ENCODE data around the gene ADCY10.

DNA sequence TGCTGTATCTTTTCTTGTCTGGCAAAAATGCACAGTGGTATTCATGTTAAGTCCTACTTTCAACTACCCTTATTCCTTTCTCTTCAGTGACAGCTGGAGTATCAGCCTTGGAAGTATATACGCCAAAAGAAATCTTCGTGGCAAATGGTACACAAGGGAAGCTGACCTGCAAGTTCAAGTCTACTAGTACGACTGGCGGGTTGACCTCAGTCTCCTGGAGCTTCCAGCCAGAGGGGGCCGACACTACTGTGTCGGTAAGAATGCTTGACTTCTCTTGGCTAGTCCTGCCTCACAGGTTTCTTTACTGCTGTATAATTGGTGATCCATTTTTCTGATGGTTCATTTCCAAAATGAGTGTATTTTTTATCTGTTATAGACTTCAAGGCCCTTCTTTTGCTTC, 148.4 kb downstream of the ADCY10 start:
- TF ChIP-seq, protein P1, sequence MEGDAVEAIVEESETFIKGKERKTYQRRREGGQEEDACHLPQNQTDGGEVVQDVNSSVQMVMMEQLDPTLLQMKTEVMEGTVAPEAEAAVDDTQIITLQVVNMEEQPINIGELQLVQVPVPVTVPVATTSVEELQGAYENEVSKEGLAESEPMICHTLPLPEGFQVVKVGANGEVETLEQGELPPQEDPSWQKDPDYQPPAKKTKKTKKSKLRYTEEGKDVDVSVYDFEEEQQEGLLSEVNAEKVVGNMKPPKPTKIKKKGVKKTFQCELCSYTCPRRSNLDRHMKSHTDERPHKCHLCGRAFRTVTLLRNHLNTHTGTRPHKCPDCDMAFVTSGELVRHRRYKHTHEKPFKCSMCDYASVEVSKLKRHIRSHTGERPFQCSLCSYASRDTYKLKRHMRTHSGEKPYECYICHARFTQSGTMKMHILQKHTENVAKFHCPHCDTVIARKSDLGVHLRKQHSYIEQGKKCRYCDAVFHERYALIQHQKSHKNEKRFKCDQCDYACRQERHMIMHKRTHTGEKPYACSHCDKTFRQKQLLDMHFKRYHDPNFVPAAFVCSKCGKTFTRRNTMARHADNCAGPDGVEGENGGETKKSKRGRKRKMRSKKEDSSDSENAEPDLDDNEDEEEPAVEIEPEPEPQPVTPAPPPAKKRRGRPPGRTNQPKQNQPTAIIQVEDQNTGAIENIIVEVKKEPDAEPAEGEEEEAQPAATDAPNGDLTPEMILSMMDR (IDR thresholded peaks at IDR 0.05; ENCODE audit: extremely low read depth in 1 of 2, insufficient read depth in 1 of 2, low read depth in 1 of 2, low read length in 2 of 2), result no peak
- TF ChIP-seq MYC (IDR thresholded peaks at IDR 0.05; ENCODE audit: low read depth, low read length) (no peak), POLR2A (IDR thresholded peaks at IDR 0.05; ENCODE audit: low read depth, low read length) (no peak), POLR2AphosphoS5 (IDR thresholded peaks at IDR 0.05; ENCODE audit: insufficient read depth, low read depth, low read length) (no peak), EZH2 (IDR thresholded peaks at IDR 0.05; ENCODE audit: borderline replicate concordance, low read depth, low read length, severe bottlenecking) (no peak), FOS (IDR thresholded peaks at IDR 0.05; ENCODE audit: borderline replicate concordance, insufficient read depth, low read length) (no peak)
- TF ChIP-seq, protein P2, sequence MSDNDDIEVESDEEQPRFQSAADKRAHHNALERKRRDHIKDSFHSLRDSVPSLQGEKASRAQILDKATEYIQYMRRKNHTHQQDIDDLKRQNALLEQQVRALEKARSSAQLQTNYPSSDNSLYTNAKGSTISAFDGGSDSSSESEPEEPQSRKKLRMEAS (IDR thresholded peaks at IDR 0.05; ENCODE audit: insufficient read depth, insufficient read length), result no peak
